GM12878 (cell line): Measurements from ENCODE around the gene SLC25A42. TPM values are rescaled to one million over a fixed set of nuclear protein-coding genes. Genes with fewer than 3 reads are reported as not detected.
"Not testable (repeated sequence)": the region's sequence is repeated elsewhere in the genome, so short reads cannot be mapped to it uniquely, and the experiment has no call there.

Source experiments
- ATAC-seq: fragments of 200-7000 bp; cut with Tn5 transposase; 3 replicates; pipeline ENCODE4 v1.9.1; 2020; ENCODE audit warnings: mild to moderate bottlenecking, moderate library complexity
- BruUV-seq: library from RNA; stranded (reverse); fragments of 400-500 nt; replicated peaks from 2 replicates; lab custom pipeline; 2021; lab: Mats Ljungman, UMichigan
- CTCF ChIA-PET: fragments of 300-600 bp; sonication (Branson Sonifier 250); formaldehyde crosslinking; extraction: SDS; loops from one replicate; lab custom pipeline; 2021; ENCODE audit warnings: inconsistent platforms; lab: Yijun Ruan, JAX
- POLR2A ChIA-PET: fragments of 350-600 bp; formaldehyde crosslinking; extraction: SDS; loops from one replicate; lab custom pipeline; 2021; ENCODE audit warnings: inconsistent platforms; lab: Charles Lee
- RAD21 ChIA-PET: fragments of 300-600 bp; sonication (Branson Sonifier 250); formaldehyde crosslinking; loops from one replicate; lab custom pipeline; 2023; ENCODE audit warnings: antibody characterized with exemption; ENCODE audit not compliant: unreplicated experiment; lab: Charles Lee
- SMC1A ChIA-PET: fragments of 300-600 bp; sonication (Branson Sonifier 250); formaldehyde crosslinking; loops from one replicate; lab custom pipeline; 2023; ENCODE audit not compliant: unreplicated experiment, uncharacterized antibody; lab: Charles Lee
- DNase-seq: peaks from one replicate; pipeline ENCODE4 v3.0.0-alpha.2; 2011; ENCODE audit warnings: low read depth, low spot score
- FAIRE-seq: peaks from 3 replicates; lab custom pipeline; 2011; peaks lifted over from hg19 to GRCh38; lab: Jason Lieb, UNC
- H2AFZ ChIP-seq: 2 replicates; pipeline ENCODE4 v1.6.0; 2011; ENCODE audit warnings: low read depth, low read length, control low read depth; ENCODE audit not compliant: control insufficient read depth
- H3K27ac ChIP-seq: 2 replicates; pipeline ENCODE4 v1.5.1; 2011; ENCODE audit warnings: control low read depth; ENCODE audit not compliant: control insufficient read depth, insufficient read depth
- H3K27me3 ChIP-seq, 2 experiments: replicated peaks in 1 of 2; 2 replicates each; pipeline versions ENCODE4 v1.6.0 to v1.6.1; 2011; ENCODE audit warnings: low read length in 1 of 2; ENCODE audit not compliant: control insufficient read depth in 2 of 2, insufficient read depth in 2 of 2
- H3K36me3 ChIP-seq, 2 experiments: 2 replicates each; pipeline ENCODE4 v1.5.1; 2011; ENCODE audit warnings: low read length in 1 of 2; ENCODE audit not compliant: control insufficient read depth in 2 of 2, insufficient read depth in 2 of 2
- H3K4me1 ChIP-seq: 2 replicates; pipeline ENCODE4 v1.6.1; 2011; ENCODE audit warnings: mild to moderate bottlenecking, low read length, moderate library complexity, mixed read lengths; ENCODE audit not compliant: control insufficient read depth, insufficient read depth
- H3K4me2 ChIP-seq: 2 replicates; pipeline ENCODE4 v1.6.0; 2011; ENCODE audit warnings: control low read depth; ENCODE audit not compliant: control insufficient read depth, insufficient read depth
- H3K4me3 ChIP-seq: fragments of 200-600 bp; sonication (generic); 2 replicates; pipeline ENCODE4 v1.5.1; 2016
- H3K79me2 ChIP-seq: 2 replicates; pipeline ENCODE4 v1.6.0; 2011; ENCODE audit warnings: low read length; ENCODE audit not compliant: control insufficient read depth, insufficient read depth
- H3K9ac ChIP-seq: 2 replicates; pipeline ENCODE4 v1.8.0; 2011; ENCODE audit warnings: low read length, control low read depth, mixed read lengths; ENCODE audit not compliant: control insufficient read depth, insufficient read depth
- H3K9me3 ChIP-seq: replicated peaks from 3 replicates; pipeline ENCODE4 v1.5.1; 2011; ENCODE audit warnings: mild to moderate bottlenecking, low read length; ENCODE audit not compliant: control insufficient read depth, insufficient read depth
- H4K20me1 ChIP-seq: 2 replicates; pipeline ENCODE4 v1.6.0; 2011; ENCODE audit not compliant: control insufficient read depth, insufficient read depth
- PML ChIP-seq: IDR thresholded peaks from 2 replicates; pipeline ENCODE4 v1.6.1; 2012; ENCODE audit warnings: low read length, inconsistent platforms
- SPI1 ChIP-seq: IDR thresholded peaks from 2 replicates; pipeline ENCODE4 v1.6.1; 2011; ENCODE audit warnings: low read depth, mild to moderate bottlenecking, low read length, moderate library complexity, borderline replicate concordance; ENCODE audit not compliant: insufficient read depth
- WGBS: methylation state at CpG from one replicate; pipeline ENCODE4 v1.1.6; 2016; ENCODE audit warnings: low lambda C conversion rate; ENCODE audit not compliant: insufficient replicate concordance, insufficient coverage; ENCODE audit errors: missing lambda C conversion rate; 5-methylcytosine and 5-hydroxymethylcytosine counted together
- in situ Hi-C: fragments of 300-500 bp; cut with MboI; formaldehyde crosslinking; loops from 9 replicates; pipeline ENCODE4 v1.14.3; 2018; ENCODE audit warnings: mixed read lengths
- intact Hi-C: fragments of 100-400 bp; cut with micrococcal nuclease; formaldehyde crosslinking; loops from one replicate; pipeline ENCODE4 v1.14.2; 2022; ENCODE audit not compliant: unreplicated experiment
- polyA plus RNA-seq, 11 experiments: library from polyadenylated mRNA; depleted of rRNA in 4 of 11; unstranded in 6 of 11; stranded (reverse) in 5 of 11; fragments of >200 nt; fragmentation: Nextera tagmentation in 4 of 11; fragmentation: Illumina TruSeq in 1 of 11; extraction: Ambion mirVana in 4 of 11; extraction: Trizol in 1 of 11; gene quantifications; 1 replicate in 1 of 11; 2 replicates in 10 of 11; pipeline versions ENCODE4 v1.2.1 to v1.2.3, GENCODE V29; 2011 to 2016; ENCODE audit warnings: inconsistent platforms in 2 of 11, missing spikeins in 2 of 11, low read depth in 1 of 11
- total RNA-seq, 4 experiments: library from RNA; depleted of rRNA in 3 of 4; stranded (reverse); fragments of >200 nt in 3 of 4; fragmentation: Illumina TruSeq in 1 of 4; extraction: Trizol in 1 of 4; gene quantifications; 2 replicates each; pipeline versions ENCODE4 v1.2.1 to v1.2.3, GENCODE V29; 2013 to 2021

Gene SLC25A42
- total and polyA plus RNA-seq, 10 of the 15 experiments (the other 5 are each of a cell fraction or from before 2014, with no cell fraction given) = 0.24 to 19.2 (median 9.6) TPM

GRCh38 chr19:19101540-19101939 lies 37.7 kb downstream of the SLC25A42 start:
- ChIA-PET CTCF (interaction anchor here (0.6 kb wide), 1 partner anchor 128 kb away, joined by 3 read pairs; no protein-coding TSS in a partner anchor), SMC1A (no interaction called here), POLR2A (no interaction called here), RAD21 (no interaction called here)
- Histone ChIP-seq H3K27me3 (no peaks in the 10 kb centered on the region), H3K79me2 (no peaks in the 10 kb centered on the region), H3K4me3 (no peak overlapping the region), H3K9me3 (no peaks in the 10 kb centered on the region), H2AFZ (no peak overlapping the region), H3K4me2 (no peak overlapping the region), H3K9ac (no peak overlapping the region), H3K27ac (no peak overlapping the region), H3K36me3 (peaks cover 0 to 5% of the 10 kb centered on the region in 2 experiments; a peak in 2 of 4 replicates), H4K20me1 (no peaks in the 10 kb centered on the region), H3K4me1 (no peaks in the 10 kb centered on the region)
- no peak for FAIRE-seq
- intact Hi-C loops (no loop called here), in situ Hi-C loops (no loop called here)
- 91% methylated on average over 8 of the region's 8 CpGs for WGBS
- no peak for DNase-seq
- BruUV-seq = no TSS peak
- no peak for ATAC-seq
- TF ChIP-seq SPI1 = no peak
- no peak for TF ChIP-seq PML

- H3K79me2 ChIP-seq, ATAC-seq, H3K9ac ChIP-seq, CTCF ChIA-PET, H3K4me1 ChIP-seq, H3K9me3 ChIP-seq, H3K4me3 ChIP-seq, H3K4me2 ChIP-seq, H4K20me1 ChIP-seq, H3K36me3 ChIP-seq, in situ Hi-C loops, FAIRE-seq, BruUV-seq, RAD21 ChIA-PET, H2AFZ ChIP-seq, POLR2A ChIA-PET, H3K27me3 ChIP-seq, intact Hi-C loops, DNase-seq, SMC1A ChIA-PET, H3K27ac ChIP-seq: not testable (repeated sequence)
- 91% methylated on average over 10 of the region's 10 CpGs for WGBS
Observed at GRCh38 chr19:19102566-19102965, 38.8 kb downstream of the SLC25A42 start.
